ENCODE measurements around the gene SCYL3. TPM values are rescaled to one million over a fixed set of nuclear protein-coding genes. Genes with fewer than 3 reads are reported as not detected.

Gene SCYL3
- total RNA-seq: 10 to 100 TPM in 4 of 5 experiments, 1 to 10 TPM in 1; 9.5 to 22.7 (median 17.3) TPM
- polyA plus RNA-seq: 10 to 100 TPM; 12.3 to 19.6 TPM
- 34.1 reads per million, percentile 63 among the genes with 10 or more reads in this experiment for total RNA-seq

GRCh38 chr1:169893645-169894423 lies at the start of gene SCYL3:
TSS of gene SCYL3 (minus strand) at chr1:169893896. CDS start at chr1:169888840, 5,056 bp downstream.
- Mint-ChIP-seq H3K36me3 (peaks cover 0 to 7% (median under 1%) of the 10 kb centered on the region in 5 donors), H3K4me1 (peaks cover 25 to 50% (median 45%) of the 10 kb centered on the region in 7 donors)
- intact Hi-C loops (cut with micrococcal nuclease): loop anchor here (1.0 to 10.0 kb wide), 23 partner anchors 14 to 1948 kb away; partner anchors contain the start of genes GORAB (in 2 of the 2), KIFAP3 (in 2 of the 2), METTL13 (in 2 of the 2) and METTL18 (in 2 of the 2)

GRCh38 chr1:169941982-169942830 lies 48.5 kb upstream of the SCYL3 start:
- ATAC-seq: no peak
- H3K9me3 Mint-ChIP-seq: no peaks in the 10 kb centered on the region
- no peaks in the 10 kb centered on the region for H3K9me3 ChIP-seq (ENCODE audit: control insufficient read depth in 2 of 3, low read length in 3 of 3)
- ChIA-PET POLR2A (no interaction called here), CTCF (no interaction called here)
- H3K27ac Mint-ChIP-seq: no peak overlapping the region
- H3K36me3 Mint-ChIP-seq: peaks cover 0 to 11% (median 0%) of the 10 kb centered on the region in 5 donors
- intact Hi-C loops (cut with micrococcal nuclease): no loop called here
- H3K27ac ChIP-seq (ENCODE audit: low read depth, low read length): no peak overlapping the region
- no peaks in the 10 kb centered on the region for H3K27me3 Mint-ChIP-seq
- no peaks in the 10 kb centered on the region for H3K4me1 Mint-ChIP-seq
- H3K4me1 ChIP-seq (ENCODE audit: control insufficient read depth in 2 of 2, insufficient read depth in 2 of 2, low read length in 2 of 2): no peaks in the 10 kb centered on the region
- H3K27me3 ChIP-seq (ENCODE audit: control insufficient read depth in 2 of 2, insufficient read depth in 2 of 2, low read length in 2 of 2): no peaks in the 10 kb centered on the region
- H3K4me3 Mint-ChIP-seq: no peak overlapping the region
- H3K4me3 ChIP-seq (ENCODE audit: low read length): no peak overlapping the region
- DNase-seq: no peak
- peaks cover 0 to 12% (median 3%) of the 10 kb centered on the region in 3 experiments for H3K36me3 ChIP-seq (ENCODE audit: control insufficient read depth in 2 of 3, insufficient read depth in 3 of 3, low read length in 3 of 3)

More at GRCh38 chr1:169893645-169894423, at the start of gene SCYL3:
- Histone ChIP-seq H3K27me3 (ENCODE audit: control insufficient read depth in 2 of 2, insufficient read depth in 2 of 2, low read length in 2 of 2) (no peaks in the 10 kb centered on the region), H3K27ac (ENCODE audit: low read depth, low read length) (peak within 1 kb of the TSS; percentile 95), H3K4me3 (ENCODE audit: low read length) (peak within 1 kb of the TSS; percentile 77), H3K4me1 (ENCODE audit: control insufficient read depth in 2 of 2, insufficient read depth in 2 of 2, low read length in 2 of 2) (peaks cover 25 to 28% of the 10 kb centered on the region in 2 donors), H3K9me3 (ENCODE audit: control insufficient read depth in 2 of 3, low read length in 3 of 3) (no peaks in the 10 kb centered on the region), H3K36me3 (ENCODE audit: control insufficient read depth in 2 of 3, insufficient read depth in 3 of 3, low read length in 3 of 3) (peaks cover 0 to 3% (median 0%) of the 10 kb centered on the region in 3 experiments)
- peak within 1 kb of the TSS; percentile 98 to 100 (median 100) for H3K27ac Mint-ChIP-seq
- CTCF ChIA-PET: interaction anchor here (1.1 to 1.2 kb wide), 2 partner anchors 181 to 1591 kb away, joined by 3 read pairs; partner anchors contain the start of genes KIFAP3 and PRRC2C
- H3K4me3 Mint-ChIP-seq: peak within 1 kb of the TSS; percentile 85 to 97 (median 94)
- H3K27me3 Mint-ChIP-seq: peaks cover 0 to 19% (median 4%) of the 10 kb centered on the region in 5 donors
- POLR2A ChIA-PET: interaction anchor here (0.6 to 2.8 kb wide), 16 partner anchors 9 to 1888 kb away, joined by 3 to 21 read pairs (median 5); partner anchors contain the start of genes BLZF1, FMO4, GORAB and KIFAP3
- DNase-seq (peak; percentile 85 to 97 (median 95)), ATAC-seq (peak; percentile 92)
- H3K9me3 Mint-ChIP-seq: no peaks in the 10 kb centered on the region

- Histone ChIP-seq H3K9me3 (ENCODE audit: control insufficient read depth in 2 of 3, low read length in 3 of 3) (no peaks in the 10 kb centered on the region), H3K27ac (ENCODE audit: low read depth, low read length) (no peak overlapping the region), H3K4me3 (ENCODE audit: low read length) (no peak overlapping the region), H3K36me3 (ENCODE audit: control insufficient read depth in 2 of 3, insufficient read depth in 3 of 3, low read length in 3 of 3) (no peaks in the 10 kb centered on the region), H3K4me1 (ENCODE audit: control insufficient read depth in 2 of 2, insufficient read depth in 2 of 2, low read length in 2 of 2) (no peaks in the 10 kb centered on the region), H3K27me3 (ENCODE audit: control insufficient read depth in 2 of 2, insufficient read depth in 2 of 2, low read length in 2 of 2) (no peaks in the 10 kb centered on the region)
- no peaks in the 10 kb centered on the region for H3K9me3 Mint-ChIP-seq
- DNase-seq: no peak
- ATAC-seq: no peak
- H3K27me3 Mint-ChIP-seq: peaks cover 0 to 5% (median 0%) of the 10 kb centered on the region in 5 donors
- ChIA-PET POLR2A (no interaction called here), CTCF (no interaction called here)
- H3K36me3 Mint-ChIP-seq: no peaks in the 10 kb centered on the region
- no peak overlapping the region for H3K4me3 Mint-ChIP-seq
- intact Hi-C loops (cut with micrococcal nuclease): no loop called here
- H3K27ac Mint-ChIP-seq: peak overlapping the region in 1 of 9 donors; percentile 2
- H3K4me1 Mint-ChIP-seq: no peaks in the 10 kb centered on the region
Measured at GRCh38 chr1:169933984-169934725, 40.5 kb upstream of the SCYL3 start.

- no peak overlapping the region for H3K27ac Mint-ChIP-seq
Measured at GRCh38 chr1:169931795-169932231, 38.1 kb upstream of the SCYL3 start.

GRCh38 chr1:169929210-169929526 lies 35.5 kb upstream of the SCYL3 start:
- H3K27ac ChIP-seq (ENCODE audit: low read depth, low read length): no peak overlapping the region
- H3K27me3 ChIP-seq (ENCODE audit: control insufficient read depth in 2 of 2, insufficient read depth in 2 of 2, low read length in 2 of 2): no peaks in the 10 kb centered on the region
- ChIA-PET CTCF (interaction anchor here (0.6 to 1.9 kb wide), 6 partner anchors 9 to 1002 kb away, joined by 3 to 7 read pairs (median 4); no protein-coding TSS in a partner anchor), POLR2A (no interaction called here)
- no peaks in the 10 kb centered on the region for H3K4me1 ChIP-seq (ENCODE audit: control insufficient read depth in 2 of 2, insufficient read depth in 2 of 2, low read length in 2 of 2)
- intact Hi-C loops (cut with micrococcal nuclease): loop anchor here (1.0 to 10.0 kb wide), 7 partner anchors 145 to 1385 kb away; partner anchors contain the start of genes FMO4 (in 1 of the 2), GORAB (in 1 of the 2), KIFAP3 (in 1 of the 2) and PRRX1 (in 1 of the 2)
- ATAC-seq: no peak
- no peak for DNase-seq
- Mint-ChIP-seq H3K4me3 (no peak overlapping the region), H3K36me3 (peaks cover 0 to 4% (median 0%) of the 10 kb centered on the region in 5 donors), H3K4me1 (peaks cover 3 to 6% (median 5%) of the 10 kb centered on the region in 7 donors), H3K27me3 (peaks cover 0 to under 1% (median 0%) of the 10 kb centered on the region in 5 donors), H3K9me3 (no peaks in the 10 kb centered on the region), H3K27ac (peak overlapping the region in 1 of 9 donors; percentile 36)
- no peaks in the 10 kb centered on the region for H3K9me3 ChIP-seq (ENCODE audit: control insufficient read depth in 2 of 3, low read length in 3 of 3)
- H3K36me3 ChIP-seq (ENCODE audit: control insufficient read depth in 2 of 3, insufficient read depth in 3 of 3, low read length in 3 of 3): no peaks in the 10 kb centered on the region
- no peak overlapping the region for H3K4me3 ChIP-seq (ENCODE audit: low read length)

More at GRCh38 chr1:169931795-169932231, 38.1 kb upstream of the SCYL3 start:
- ChIA-PET POLR2A (no interaction called here), CTCF (no interaction called here)
- H3K27ac ChIP-seq (ENCODE audit: low read depth, low read length): no peak overlapping the region
- H3K4me1 Mint-ChIP-seq: peaks cover 0 to 6% (median 0%) of the 10 kb centered on the region in 7 donors
- ATAC-seq (no peak), DNase-seq (no peak)
- no peaks in the 10 kb centered on the region for H3K9me3 Mint-ChIP-seq
- no peak overlapping the region for H3K4me3 Mint-ChIP-seq
- no peaks in the 10 kb centered on the region for H3K27me3 ChIP-seq (ENCODE audit: control insufficient read depth in 2 of 2, insufficient read depth in 2 of 2, low read length in 2 of 2)
- intact Hi-C loops (cut with micrococcal nuclease): no loop called here
- no peaks in the 10 kb centered on the region for H3K36me3 ChIP-seq (ENCODE audit: control insufficient read depth in 2 of 3, insufficient read depth in 3 of 3, low read length in 3 of 3)
- no peaks in the 10 kb centered on the region for H3K9me3 ChIP-seq (ENCODE audit: control insufficient read depth in 2 of 3, low read length in 3 of 3)
- H3K36me3 Mint-ChIP-seq: no peaks in the 10 kb centered on the region
- peaks cover 0 to 5% (median 0%) of the 10 kb centered on the region in 5 donors for H3K27me3 Mint-ChIP-seq
- no peaks in the 10 kb centered on the region for H3K4me1 ChIP-seq (ENCODE audit: control insufficient read depth in 2 of 2, insufficient read depth in 2 of 2, low read length in 2 of 2)
- H3K4me3 ChIP-seq (ENCODE audit: low read length): no peak overlapping the region
